Measurements from ENCODE around the gene ITGB2. TPM values are rescaled to one million over a fixed set of nuclear protein-coding genes. Genes with fewer than 3 reads are reported as not detected.

The ITGB2 gene
- total RNA-seq, 1 experiment from 2014 or later: 1.5 TPM

DNA sequence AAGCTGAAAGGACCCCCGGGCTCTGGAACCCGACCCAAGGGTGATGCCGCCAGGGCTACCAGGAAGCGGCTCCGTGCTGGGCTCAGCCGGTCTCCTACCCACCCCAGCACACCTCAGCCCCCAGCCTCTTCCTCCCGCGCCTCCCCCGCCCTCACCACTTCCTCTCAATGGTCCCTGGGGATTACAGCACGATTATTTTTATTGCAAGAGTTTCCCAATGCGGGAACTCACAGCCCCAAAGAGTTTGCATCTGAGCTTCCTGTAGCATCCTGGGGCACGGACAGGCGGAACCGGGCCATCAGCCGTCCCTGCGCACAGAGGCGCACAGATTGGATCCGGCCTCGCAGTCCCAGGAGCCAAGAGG, 10.4 kb upstream of the ITGB2 start:
- H3K4me3 ChIP-seq (replicated peaks in 1 of 2; ENCODE audit: low read depth in 1 of 2, low read length in 2 of 2): no peak overlapping the region
- TF ChIP-seq, protein P1, sequence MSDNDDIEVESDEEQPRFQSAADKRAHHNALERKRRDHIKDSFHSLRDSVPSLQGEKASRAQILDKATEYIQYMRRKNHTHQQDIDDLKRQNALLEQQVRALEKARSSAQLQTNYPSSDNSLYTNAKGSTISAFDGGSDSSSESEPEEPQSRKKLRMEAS (IDR thresholded peaks at IDR 0.05): no peak
- TF ChIP-seq SIN3A (IDR thresholded peaks at IDR 0.05; ENCODE audit: low read depth) (no peak), ELF1 (IDR thresholded peaks at IDR 0.05; ENCODE audit: borderline replicate concordance, low read depth) (no peak), TCF7L2 (IDR thresholded peaks at IDR 0.05; ENCODE audit: borderline replicate concordance, extremely low read depth, insufficient read depth, insufficient read length) (no peak)
- BruUV-seq (replicated peaks): no TSS peak
- no peaks in the 10 kb centered on the region for H3K79me2 ChIP-seq (ENCODE audit: insufficient read depth, low read length)
- H4K20me1 ChIP-seq (ENCODE audit: insufficient read depth): no peaks in the 10 kb centered on the region
- no peaks in the 10 kb centered on the region for H3K9me3 ChIP-seq (ENCODE audit: control insufficient read depth in 1 of 2, insufficient read depth in 1 of 2, low read depth in 1 of 2, low read length in 2 of 2)
- peaks cover 20 to 34% of the 10 kb centered on the region in 2 experiments for H3K4me1 ChIP-seq (ENCODE audit: control insufficient read depth in 1 of 2, insufficient read depth in 2 of 2, low read length in 2 of 2)
- H3K9me2 ChIP-seq (ENCODE audit: insufficient read depth): no peaks in the 10 kb centered on the region
- ATAC-seq: no peak
- DNase-seq (ENCODE audit: low read depth, low spot score): no peak
- no peak overlapping the region for H3K4me2 ChIP-seq (ENCODE audit: low read length)
- H3K27me3 ChIP-seq (ENCODE audit: insufficient read depth, low read length): peaks cover 52% of the 10 kb centered on the region
- H3K36me3 ChIP-seq (ENCODE audit: control insufficient read depth in 1 of 2, insufficient read depth in 2 of 2, low read length in 2 of 2): no peaks in the 10 kb centered on the region
- intact Hi-C loops (cut with micrococcal nuclease): no loop called here
- no peak overlapping the region for H3K9ac ChIP-seq (ENCODE audit: low read length)
- ChIA-PET POLR2A (no interaction called here), CTCF (no interaction called here), RAD21 (ENCODE audit: low non-redundant PET in 1 of 2, low total read pairs in 2 of 2, uncharacterized antibody in 2 of 2, unreplicated experiment in 2 of 2) (no interaction called here)
- H3K27ac ChIP-seq (ENCODE audit: low read depth, low read length): no peak overlapping the region
- no peak overlapping the region for H2AFZ ChIP-seq (ENCODE audit: low read depth, low read length, poor library complexity, severe bottlenecking)

DNA sequence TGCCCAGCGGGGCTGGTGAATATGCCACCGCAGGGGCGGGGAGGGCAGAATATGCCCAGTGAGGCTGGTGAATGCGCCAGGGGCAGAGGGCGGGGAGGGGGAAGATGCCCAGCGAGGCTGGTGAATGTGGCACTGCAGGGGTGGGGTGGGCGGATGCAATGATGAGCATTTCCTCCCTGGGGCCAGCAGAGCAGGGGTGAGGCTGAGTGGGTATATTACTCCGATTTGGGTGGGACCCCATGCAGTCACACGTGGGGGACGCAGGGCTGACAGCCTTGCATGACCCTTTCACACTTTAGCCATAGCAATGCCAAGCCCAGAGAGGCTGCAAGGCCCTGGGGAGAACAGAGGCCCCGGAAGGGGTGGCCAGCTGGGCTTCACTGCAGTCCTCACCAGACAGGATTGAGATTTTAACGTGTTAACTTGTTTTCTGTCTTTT, 9.9 kb upstream of the ITGB2 start:
- intact Hi-C loops (cut with micrococcal nuclease): no loop called here
- Histone ChIP-seq H3K4me2 (ENCODE audit: low read length) (no peak overlapping the region), H3K9me3 (ENCODE audit: control insufficient read depth in 1 of 2, insufficient read depth in 1 of 2, low read depth in 1 of 2, low read length in 2 of 2) (no peaks in the 10 kb centered on the region), H3K27ac (ENCODE audit: low read depth, low read length) (no peak overlapping the region), H3K9ac (ENCODE audit: low read length) (no peak overlapping the region), H3K9me2 (ENCODE audit: insufficient read depth) (no peaks in the 10 kb centered on the region), H3K4me1 (ENCODE audit: control insufficient read depth in 1 of 2, insufficient read depth in 2 of 2, low read length in 2 of 2) (peaks cover 20 to 34% of the 10 kb centered on the region in 2 experiments), H4K20me1 (ENCODE audit: insufficient read depth) (no peaks in the 10 kb centered on the region), H3K27me3 (ENCODE audit: insufficient read depth, low read length) (peaks cover 52% of the 10 kb centered on the region), H3K79me2 (ENCODE audit: insufficient read depth, low read length) (no peaks in the 10 kb centered on the region), H3K4me3 (replicated peaks in 1 of 2; ENCODE audit: low read depth in 1 of 2, low read length in 2 of 2) (no peak overlapping the region), H3K36me3 (ENCODE audit: control insufficient read depth in 1 of 2, insufficient read depth in 2 of 2, low read length in 2 of 2) (no peaks in the 10 kb centered on the region), H2AFZ (ENCODE audit: low read depth, low read length, poor library complexity, severe bottlenecking) (no peak overlapping the region)
- ChIA-PET POLR2A (no interaction called here), CTCF (no interaction called here), RAD21 (ENCODE audit: low non-redundant PET in 1 of 2, low total read pairs in 2 of 2, uncharacterized antibody in 2 of 2, unreplicated experiment in 2 of 2) (no interaction called here)
- DNase-seq (ENCODE audit: low read depth, low spot score) (no peak), ATAC-seq (no peak)
- no TSS peak for BruUV-seq (replicated peaks)
- TF ChIP-seq, protein P2, sequence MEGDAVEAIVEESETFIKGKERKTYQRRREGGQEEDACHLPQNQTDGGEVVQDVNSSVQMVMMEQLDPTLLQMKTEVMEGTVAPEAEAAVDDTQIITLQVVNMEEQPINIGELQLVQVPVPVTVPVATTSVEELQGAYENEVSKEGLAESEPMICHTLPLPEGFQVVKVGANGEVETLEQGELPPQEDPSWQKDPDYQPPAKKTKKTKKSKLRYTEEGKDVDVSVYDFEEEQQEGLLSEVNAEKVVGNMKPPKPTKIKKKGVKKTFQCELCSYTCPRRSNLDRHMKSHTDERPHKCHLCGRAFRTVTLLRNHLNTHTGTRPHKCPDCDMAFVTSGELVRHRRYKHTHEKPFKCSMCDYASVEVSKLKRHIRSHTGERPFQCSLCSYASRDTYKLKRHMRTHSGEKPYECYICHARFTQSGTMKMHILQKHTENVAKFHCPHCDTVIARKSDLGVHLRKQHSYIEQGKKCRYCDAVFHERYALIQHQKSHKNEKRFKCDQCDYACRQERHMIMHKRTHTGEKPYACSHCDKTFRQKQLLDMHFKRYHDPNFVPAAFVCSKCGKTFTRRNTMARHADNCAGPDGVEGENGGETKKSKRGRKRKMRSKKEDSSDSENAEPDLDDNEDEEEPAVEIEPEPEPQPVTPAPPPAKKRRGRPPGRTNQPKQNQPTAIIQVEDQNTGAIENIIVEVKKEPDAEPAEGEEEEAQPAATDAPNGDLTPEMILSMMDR (IDR thresholded peaks at IDR 0.05 in 2 of 3, conservative IDR thresholded peaks at IDR 0.05 in 1 of 3; ENCODE audit: borderline replicate concordance in 1 of 3, insufficient read depth in 1 of 3, low read depth in 2 of 3, low read length in 2 of 3): no peak
- TF ChIP-seq, protein P3, sequence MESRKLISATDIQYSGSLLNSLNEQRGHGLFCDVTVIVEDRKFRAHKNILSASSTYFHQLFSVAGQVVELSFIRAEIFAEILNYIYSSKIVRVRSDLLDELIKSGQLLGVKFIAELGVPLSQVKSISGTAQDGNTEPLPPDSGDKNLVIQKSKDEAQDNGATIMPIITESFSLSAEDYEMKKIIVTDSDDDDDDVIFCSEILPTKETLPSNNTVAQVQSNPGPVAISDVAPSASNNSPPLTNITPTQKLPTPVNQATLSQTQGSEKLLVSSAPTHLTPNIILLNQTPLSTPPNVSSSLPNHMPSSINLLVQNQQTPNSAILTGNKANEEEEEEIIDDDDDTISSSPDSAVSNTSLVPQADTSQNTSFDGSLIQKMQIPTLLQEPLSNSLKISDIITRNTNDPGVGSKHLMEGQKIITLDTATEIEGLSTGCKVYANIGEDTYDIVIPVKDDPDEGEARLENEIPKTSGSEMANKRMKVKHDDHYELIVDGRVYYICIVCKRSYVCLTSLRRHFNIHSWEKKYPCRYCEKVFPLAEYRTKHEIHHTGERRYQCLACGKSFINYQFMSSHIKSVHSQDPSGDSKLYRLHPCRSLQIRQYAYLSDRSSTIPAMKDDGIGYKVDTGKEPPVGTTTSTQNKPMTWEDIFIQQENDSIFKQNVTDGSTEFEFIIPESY (IDR thresholded peaks at IDR 0.05; ENCODE audit: extremely low read depth, insufficient replicate concordance, low read length): no peak
- TF ChIP-seq TCF7L2 (IDR thresholded peaks at IDR 0.05; ENCODE audit: borderline replicate concordance, extremely low read depth, insufficient read depth, insufficient read length) (no peak), EGR1 (IDR thresholded peaks at IDR 0.05; ENCODE audit: low read depth) (no peak), POLR2A (IDR thresholded peaks at IDR 0.05; ENCODE audit: borderline replicate concordance, extremely low read depth, insufficient read depth, insufficient read length) (no peak), ELF1 (IDR thresholded peaks at IDR 0.05; ENCODE audit: borderline replicate concordance, low read depth) (no peak), YY1 (IDR thresholded peaks at IDR 0.05; ENCODE audit: extremely low read depth, insufficient replicate concordance, low read depth, low read length) (no peak), EZH2phosphoT487 (IDR thresholded peaks at IDR 0.05; ENCODE audit: borderline replicate concordance) (no peak), CEBPB (IDR thresholded peaks at IDR 0.05; ENCODE audit: low read depth) (no peak), JUND (IDR thresholded peaks at IDR 0.05) (no peak), ZNF274 (IDR thresholded peaks at IDR 0.05; ENCODE audit: low read depth, low read length) (no peak)
- TF ChIP-seq, protein P1 (IDR thresholded peaks at IDR 0.05): no peak
